ENCODE measurements around the gene GALK2.

Gene GALK2

GRCh38 chr15:49265911-49266310 lies 95.9 kb downstream of the GALK2 start:
- Histone ChIP-seq H3K27ac (ENCODE audit: low read depth, low read length) (no peak overlapping the region), H3K4me3 (ENCODE audit: low read depth in 1 of 2, low read length in 2 of 2) (no peak overlapping the region), H3K27me3 (ENCODE audit: control insufficient read depth in 1 of 2, insufficient read depth in 2 of 2, low read length in 2 of 2) (no peaks in the 10 kb centered on the region), H3K9me3 (ENCODE audit: low read length) (no peaks in the 10 kb centered on the region), H3K4me1 (ENCODE audit: insufficient read depth, low read length) (peaks cover 5% of the 10 kb centered on the region), H3K9ac (ENCODE audit: low read length) (no peak overlapping the region), H3K36me3 (ENCODE audit: insufficient read depth, low read length) (no peaks in the 10 kb centered on the region)

DNA sequence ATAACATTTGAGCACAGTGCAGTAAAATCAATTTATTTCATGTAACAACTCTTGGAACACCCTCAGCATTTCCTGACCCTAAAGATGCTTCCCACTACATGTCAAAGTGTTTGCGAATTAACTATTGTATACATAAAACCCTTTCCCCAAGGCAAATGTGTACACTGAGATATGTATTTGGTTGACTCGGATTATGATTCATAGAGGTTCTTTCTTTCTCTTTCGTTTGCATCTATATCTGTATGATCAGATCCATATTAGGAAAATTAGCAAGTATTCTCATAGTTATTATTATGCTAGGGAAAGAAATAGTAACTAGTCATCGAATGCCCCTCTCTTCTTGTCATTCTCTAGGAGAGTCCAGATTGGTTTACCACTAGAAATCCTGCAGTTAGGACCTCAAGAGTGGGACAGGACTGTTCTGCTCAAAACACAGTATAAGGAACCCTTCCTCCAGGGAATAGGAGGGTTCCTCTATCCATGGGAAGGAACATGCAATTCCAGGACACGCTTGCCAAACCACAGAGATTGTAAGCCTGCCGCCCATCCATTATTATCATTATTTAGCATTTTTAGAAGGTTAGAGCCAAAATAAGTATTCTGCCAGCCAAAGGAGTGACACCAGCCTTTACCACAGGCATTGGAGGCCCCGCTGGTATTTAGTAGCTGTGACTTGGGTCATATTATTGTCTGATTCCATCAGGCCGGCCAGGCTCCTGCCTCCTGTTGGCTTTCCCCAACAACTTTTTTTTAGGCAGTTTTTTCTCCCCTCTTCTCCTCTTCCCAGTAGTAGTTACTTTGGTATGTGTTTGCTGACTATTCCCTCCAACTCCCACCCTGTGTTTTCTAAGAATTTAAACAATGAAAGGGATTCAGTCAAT lies 100.7 kb downstream of the GALK2 start:
- no peaks in the 10 kb centered on the region for H3K9me3 ChIP-seq (ENCODE audit: low read length)
- H3K36me3 ChIP-seq (ENCODE audit: insufficient read depth, low read length) = no peaks in the 10 kb centered on the region
- peaks cover 5% of the 10 kb centered on the region for H3K4me1 ChIP-seq (ENCODE audit: insufficient read depth, low read length)
- no peak overlapping the region for H3K9ac ChIP-seq (ENCODE audit: low read length)
- no peak overlapping the region for H3K27ac ChIP-seq (ENCODE audit: low read depth, low read length)
- H3K4me3 ChIP-seq (ENCODE audit: low read depth in 1 of 2, low read length in 2 of 2) = no peak overlapping the region
- no peaks in the 10 kb centered on the region for H3K27me3 ChIP-seq (ENCODE audit: control insufficient read depth in 1 of 2, insufficient read depth in 2 of 2, low read length in 2 of 2)

DNA sequence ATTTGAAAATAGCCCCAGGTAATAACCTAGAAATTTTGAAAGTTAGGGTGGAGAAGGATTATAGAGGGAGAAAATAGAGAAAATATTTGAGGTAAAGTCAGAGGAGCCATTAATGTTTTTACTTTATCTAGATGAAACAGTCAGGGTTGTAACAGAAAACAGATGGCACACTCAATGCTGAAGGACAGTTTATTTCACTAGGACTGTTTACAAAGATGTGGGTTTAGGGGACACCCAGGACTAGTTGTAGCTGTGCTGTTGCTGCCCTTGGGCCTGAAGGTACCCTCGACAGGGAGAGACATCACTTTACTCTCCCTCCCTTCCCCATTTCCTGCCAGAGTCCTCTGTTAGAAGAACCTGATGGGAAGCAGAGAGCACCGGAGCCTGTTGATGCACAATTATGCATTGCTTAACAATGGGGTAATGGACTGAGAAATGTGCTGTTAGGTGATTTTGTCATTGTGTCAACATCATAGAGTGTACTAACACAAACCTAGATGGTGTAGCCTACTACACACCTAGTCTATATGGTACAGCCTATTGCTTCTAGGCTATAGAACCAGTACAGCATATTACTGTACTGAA lies 103.8 kb downstream of the GALK2 start:
- no peak overlapping the region for H3K4me3 ChIP-seq (ENCODE audit: low read depth in 1 of 2, low read length in 2 of 2)

DNA sequence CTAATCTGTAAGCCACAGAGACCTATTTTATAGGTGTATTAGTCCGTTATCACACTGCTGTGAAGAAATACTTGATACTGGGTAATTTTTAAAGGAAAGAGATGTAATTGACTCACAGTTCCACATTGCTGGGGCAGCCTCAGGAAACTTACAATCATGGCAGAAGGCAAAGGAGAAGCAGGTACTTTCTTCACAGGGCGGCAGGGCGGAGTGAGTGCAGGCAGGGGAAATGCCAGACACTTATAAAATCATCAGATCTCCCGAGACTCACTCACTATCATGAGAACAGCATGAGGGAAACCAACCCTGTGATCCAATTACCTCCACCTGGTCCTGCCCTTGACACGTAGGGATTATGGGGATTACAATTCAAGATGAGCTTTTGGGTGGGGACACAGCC lies 108.7 kb downstream of the GALK2 start:
- Histone ChIP-seq H3K27ac (ENCODE audit: low read depth, low read length) (no peak overlapping the region), H3K4me3 (ENCODE audit: low read depth in 1 of 2, low read length in 2 of 2) (no peak overlapping the region), H3K9ac (ENCODE audit: low read length) (no peak overlapping the region), H3K4me1 (ENCODE audit: insufficient read depth, low read length) (no peaks in the 10 kb centered on the region), H3K9me3 (ENCODE audit: low read length) (no peaks in the 10 kb centered on the region), H3K27me3 (ENCODE audit: control insufficient read depth in 1 of 2, insufficient read depth in 2 of 2, low read length in 2 of 2) (no peaks in the 10 kb centered on the region), H3K36me3 (ENCODE audit: insufficient read depth, low read length) (peaks cover 8% of the 10 kb centered on the region)

More for the DNA sequence above, 103.8 kb downstream of the GALK2 start:
- H3K4me1 ChIP-seq (ENCODE audit: insufficient read depth, low read length) = peaks cover 5% of the 10 kb centered on the region
- H3K27ac ChIP-seq (ENCODE audit: low read depth, low read length) = no peak overlapping the region
- no peak overlapping the region for H3K9ac ChIP-seq (ENCODE audit: low read length)
- peaks cover under 1% of the 10 kb centered on the region for H3K36me3 ChIP-seq (ENCODE audit: insufficient read depth, low read length)
- no peaks in the 10 kb centered on the region for H3K9me3 ChIP-seq (ENCODE audit: low read length)
- H3K27me3 ChIP-seq (ENCODE audit: control insufficient read depth in 1 of 2, insufficient read depth in 2 of 2, low read length in 2 of 2) = no peaks in the 10 kb centered on the region

DNA sequence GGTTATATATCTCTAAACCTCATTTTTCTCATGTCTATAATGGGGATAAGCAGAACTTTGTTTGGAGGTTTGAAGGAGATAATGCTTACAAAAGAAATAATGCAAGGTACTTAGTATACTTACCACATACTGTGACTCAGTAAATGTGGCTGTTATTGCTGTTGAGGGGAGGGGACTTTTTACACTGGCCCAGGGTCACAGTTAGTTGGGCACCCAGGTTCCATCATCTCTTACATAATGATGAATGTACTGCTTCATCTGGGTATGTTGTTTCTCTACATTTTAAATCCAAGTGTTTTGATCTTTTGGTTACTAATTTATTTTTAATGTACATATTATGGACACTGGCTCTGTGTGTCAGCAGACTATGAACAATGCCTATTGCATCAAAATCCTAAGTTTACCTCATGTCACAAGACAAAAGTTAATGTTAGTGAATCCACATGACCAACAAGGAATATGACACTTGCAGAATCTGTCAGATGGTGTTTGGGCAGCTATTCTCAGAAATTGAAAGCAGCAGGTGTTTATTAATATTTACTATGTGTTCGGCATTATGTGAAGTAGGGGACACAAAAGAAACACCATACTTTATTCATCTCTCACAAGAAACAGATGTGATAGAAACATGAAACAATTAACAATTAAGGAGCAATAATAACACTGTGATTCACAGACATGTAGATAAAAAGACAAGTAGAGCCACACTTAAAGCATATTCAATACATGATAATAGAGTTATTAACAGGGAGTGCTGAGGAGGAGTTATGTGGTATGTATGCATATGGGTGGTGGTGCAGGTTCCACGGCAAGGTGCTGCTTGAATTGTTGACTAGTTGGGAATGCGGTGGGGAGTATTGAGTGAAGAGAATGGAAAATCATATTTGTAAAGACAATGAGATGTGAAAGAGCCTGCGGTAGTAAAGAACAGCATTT lies 109.7 kb downstream of the GALK2 start:
- no peaks in the 10 kb centered on the region for H3K27me3 ChIP-seq (ENCODE audit: control insufficient read depth in 1 of 2, insufficient read depth in 2 of 2, low read length in 2 of 2)

GRCh38 chr15:49282366-49282765 lies 112.3 kb downstream of the GALK2 start:
- H3K4me3 ChIP-seq (ENCODE audit: low read depth in 1 of 2, low read length in 2 of 2) = no peak overlapping the region
- H3K9ac ChIP-seq (ENCODE audit: low read length) = no peak overlapping the region
- no peak overlapping the region for H3K27ac ChIP-seq (ENCODE audit: low read depth, low read length)
- no peaks in the 10 kb centered on the region for H3K4me1 ChIP-seq (ENCODE audit: insufficient read depth, low read length)
- no peaks in the 10 kb centered on the region for H3K9me3 ChIP-seq (ENCODE audit: low read length)
- H3K27me3 ChIP-seq (ENCODE audit: control insufficient read depth in 1 of 2, insufficient read depth in 2 of 2, low read length in 2 of 2) = no peaks in the 10 kb centered on the region
- H3K36me3 ChIP-seq (ENCODE audit: insufficient read depth, low read length) = peaks cover 23% of the 10 kb centered on the region

More for the DNA sequence above, 109.7 kb downstream of the GALK2 start:
- Histone ChIP-seq H3K4me3 (ENCODE audit: low read depth in 1 of 2, low read length in 2 of 2) (no peak overlapping the region), H3K9me3 (ENCODE audit: low read length) (no peaks in the 10 kb centered on the region), H3K4me1 (ENCODE audit: insufficient read depth, low read length) (no peaks in the 10 kb centered on the region), H3K36me3 (ENCODE audit: insufficient read depth, low read length) (peaks cover 13% of the 10 kb centered on the region), H3K27ac (ENCODE audit: low read depth, low read length) (no peak overlapping the region), H3K9ac (ENCODE audit: low read length) (no peak overlapping the region)

GRCh38 chr15:49286649-49287404 lies 116.8 kb downstream of the GALK2 start:
- no peak overlapping the region for H3K27ac ChIP-seq (ENCODE audit: low read depth, low read length)
- no peak overlapping the region for H3K9ac ChIP-seq (ENCODE audit: low read length)
- no peak overlapping the region for H3K4me3 ChIP-seq (ENCODE audit: low read depth in 1 of 2, low read length in 2 of 2)
- no peaks in the 10 kb centered on the region for H3K9me3 ChIP-seq (ENCODE audit: low read length)
- no peaks in the 10 kb centered on the region for H3K4me1 ChIP-seq (ENCODE audit: insufficient read depth, low read length)
- peaks cover 17% of the 10 kb centered on the region for H3K36me3 ChIP-seq (ENCODE audit: insufficient read depth, low read length)
- no peaks in the 10 kb centered on the region for H3K27me3 ChIP-seq (ENCODE audit: control insufficient read depth in 1 of 2, insufficient read depth in 2 of 2, low read length in 2 of 2)

GRCh38 chr15:49287481-49287880 lies 117.4 kb downstream of the GALK2 start:
- H3K27ac ChIP-seq (ENCODE audit: low read depth, low read length) = no peak overlapping the region
- no peaks in the 10 kb centered on the region for H3K27me3 ChIP-seq (ENCODE audit: control insufficient read depth in 1 of 2, insufficient read depth in 2 of 2, low read length in 2 of 2)
- H3K36me3 ChIP-seq (ENCODE audit: insufficient read depth, low read length) = peaks cover 23% of the 10 kb centered on the region
- H3K9ac ChIP-seq (ENCODE audit: low read length) = no peak overlapping the region
- no peaks in the 10 kb centered on the region for H3K4me1 ChIP-seq (ENCODE audit: insufficient read depth, low read length)
- no peak overlapping the region for H3K4me3 ChIP-seq (ENCODE audit: low read depth in 1 of 2, low read length in 2 of 2)
- no peaks in the 10 kb centered on the region for H3K9me3 ChIP-seq (ENCODE audit: low read length)

GRCh38 chr15:49288391-49288790 lies 118.3 kb downstream of the GALK2 start:
- no peaks in the 10 kb centered on the region for H3K9me3 ChIP-seq (ENCODE audit: low read length)
- H3K36me3 ChIP-seq (ENCODE audit: insufficient read depth, low read length) = peaks cover 30% of the 10 kb centered on the region
- no peaks in the 10 kb centered on the region for H3K4me1 ChIP-seq (ENCODE audit: insufficient read depth, low read length)
- H3K27ac ChIP-seq (ENCODE audit: low read depth, low read length) = no peak overlapping the region
- no peaks in the 10 kb centered on the region for H3K27me3 ChIP-seq (ENCODE audit: control insufficient read depth in 1 of 2, insufficient read depth in 2 of 2, low read length in 2 of 2)
- H3K4me3 ChIP-seq (ENCODE audit: low read depth in 1 of 2, low read length in 2 of 2) = no peak overlapping the region
- no peak overlapping the region for H3K9ac ChIP-seq (ENCODE audit: low read length)

DNA sequence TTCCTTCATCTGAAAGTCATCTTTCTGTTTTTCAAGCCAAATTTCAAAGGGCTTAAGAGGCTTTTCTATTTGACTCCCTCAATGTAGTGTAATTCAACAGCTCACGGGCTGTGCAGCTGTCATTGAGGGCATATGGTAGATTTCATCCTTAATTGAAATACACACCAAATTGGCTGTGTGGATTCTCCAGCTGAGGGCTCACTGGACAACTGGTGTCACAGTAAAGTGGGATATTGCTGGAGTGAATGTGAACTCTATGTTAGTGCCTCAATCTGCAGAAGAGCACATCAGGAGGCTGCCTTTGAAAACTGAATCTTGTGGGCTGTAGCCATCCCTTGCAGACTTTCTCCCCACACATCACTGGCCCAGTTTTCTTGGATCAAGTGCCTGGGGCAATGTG lies 120.1 kb downstream of the GALK2 start:
- Histone ChIP-seq H3K4me1 (ENCODE audit: insufficient read depth, low read length) (no peaks in the 10 kb centered on the region), H3K27me3 (ENCODE audit: control insufficient read depth in 1 of 2, insufficient read depth in 2 of 2, low read length in 2 of 2) (no peaks in the 10 kb centered on the region), H3K36me3 (ENCODE audit: insufficient read depth, low read length) (peaks cover 23% of the 10 kb centered on the region), H3K9me3 (ENCODE audit: low read length) (no peaks in the 10 kb centered on the region), H3K9ac (ENCODE audit: low read length) (no peak overlapping the region), H3K27ac (ENCODE audit: low read depth, low read length) (no peak overlapping the region), H3K4me3 (ENCODE audit: low read depth in 1 of 2, low read length in 2 of 2) (no peak overlapping the region)

DNA sequence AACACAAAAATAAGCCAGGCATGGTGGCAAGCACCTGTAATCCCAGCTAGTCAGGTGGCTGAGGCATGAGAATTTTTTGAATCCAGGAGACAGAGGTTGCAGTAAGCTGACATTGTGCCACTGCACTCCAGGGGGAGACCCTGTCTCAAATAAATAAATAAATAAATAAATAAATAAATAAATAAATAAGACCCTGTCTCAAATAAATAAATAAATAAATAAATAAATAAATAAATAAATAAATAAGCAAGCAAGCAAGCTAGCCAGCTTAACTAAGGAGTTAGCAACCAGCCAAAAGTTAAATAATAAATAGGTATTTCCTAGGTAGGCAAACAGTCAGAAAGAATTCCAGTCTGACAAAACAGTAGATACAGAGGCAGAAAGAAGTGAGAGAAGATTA lies 123.9 kb downstream of the GALK2 start:
- Histone ChIP-seq H3K9ac (ENCODE audit: low read length) (no peak overlapping the region), H3K4me3 (ENCODE audit: low read depth in 1 of 2, low read length in 2 of 2) (no peak overlapping the region), H3K36me3 (ENCODE audit: insufficient read depth, low read length) (peaks cover 22% of the 10 kb centered on the region), H3K27ac (ENCODE audit: low read depth, low read length) (no peak overlapping the region), H3K4me1 (ENCODE audit: insufficient read depth, low read length) (no peaks in the 10 kb centered on the region), H3K27me3 (ENCODE audit: control insufficient read depth in 1 of 2, insufficient read depth in 2 of 2, low read length in 2 of 2) (no peaks in the 10 kb centered on the region), H3K9me3 (ENCODE audit: low read length) (no peaks in the 10 kb centered on the region)
